OCI-LY7 (cell line): ENCODE data around the gene FBXO2. TPM values are rescaled to one million over a fixed set of nuclear protein-coding genes. Genes with fewer than 3 reads are reported as not detected.
A peak's percentile ranks its signal among the peaks of the same experiment; 100 is the strongest.
"Not testable (repeated sequence)": the region's sequence is repeated elsewhere in the genome, so short reads cannot be mapped to it uniquely, and the experiment has no call there.

ENCODE experiments used
- BruUV-seq: library from RNA; stranded (reverse); fragments of 400-500 nt; replicated peaks from 2 replicates; lab custom pipeline; 2021; lab: Mats Ljungman, UMichigan
- CTCF ChIA-PET: fragments of 300-600 bp; sonication (Branson Sonifier 250); formaldehyde crosslinking; loops from one replicate; lab custom pipeline; 2022; ENCODE audit warnings: antibody characterized with exemption; ENCODE audit not compliant: unreplicated experiment; lab: Charles Lee
- POLR2A ChIA-PET: fragments of 300-600 bp; sonication (Branson Sonifier 250); formaldehyde crosslinking; loops from one replicate; lab custom pipeline; 2022; ENCODE audit warnings: antibody characterized with exemption; lab: Charles Lee
- DNase-seq: peaks from one replicate; pipeline ENCODE4 v3.0.0-alpha.2; 2015; ENCODE audit warnings: low spot score
- H2AFZ ChIP-seq: fragments of 200-600 bp; sonication (generic), shearing (Covaris generic); 2 replicates; pipeline ENCODE4 v1.6.1; 2014; ENCODE audit warnings: mild to moderate bottlenecking, antibody characterized with exemption, low read length, moderate library complexity
- H3K27ac ChIP-seq: fragments of 200-600 bp; sonication (generic); 2 replicates; pipeline ENCODE4 v1.5.1; 2014; ENCODE audit warnings: mixed run types, low read depth, mild to moderate bottlenecking, moderate library complexity, low read length, inconsistent platforms; ENCODE audit not compliant: poor library complexity, severe bottlenecking
- H3K36me3 ChIP-seq: fragments of 200-600 bp; sonication (generic); 2 replicates; pipeline ENCODE4 v1.6.1; 2014; ENCODE audit warnings: mild to moderate bottlenecking, antibody characterized with exemption, low read length, moderate library complexity, mixed read lengths; ENCODE audit not compliant: insufficient read depth
- H3K4me1 ChIP-seq: fragments of 200-600 bp; sonication (generic); 2 replicates; pipeline ENCODE4 v1.5.1; 2014; ENCODE audit warnings: mild to moderate bottlenecking, low read length; ENCODE audit not compliant: insufficient read depth, poor library complexity, severe bottlenecking
- H3K4me2 ChIP-seq: fragments of 200-600 bp; sonication (generic); 2 replicates; pipeline ENCODE4 v1.6.1; 2014; ENCODE audit warnings: mild to moderate bottlenecking, low read length
- H3K4me3 ChIP-seq: fragments of 200-600 bp; sonication (generic); 2 replicates; pipeline ENCODE4 v1.5.1; 2014; ENCODE audit warnings: mild to moderate bottlenecking, low read depth, low read length; ENCODE audit not compliant: poor library complexity, severe bottlenecking
- H3K79me2 ChIP-seq: fragments of 200-600 bp; sonication (generic); 2 replicates; pipeline ENCODE4 v1.6.1; 2016; ENCODE audit warnings: low read depth, mild to moderate bottlenecking, low read length, moderate library complexity, mixed read lengths; ENCODE audit not compliant: insufficient read depth
- H3K9me2 ChIP-seq: fragments of 200-600 bp; sonication (generic); 2 replicates; pipeline ENCODE4 v1.6.1; 2016; ENCODE audit warnings: mild to moderate bottlenecking, low read length, mixed read lengths; ENCODE audit not compliant: insufficient read depth
- H3K9me3 ChIP-seq: fragments of 200-600 bp; sonication (generic); 2 replicates; pipeline ENCODE4 v1.6.1; 2014; ENCODE audit warnings: mild to moderate bottlenecking, mixed run types, low read length, mixed read lengths
- H4K20me1 ChIP-seq: fragments of 200-600 bp; sonication (generic); 2 replicates; pipeline ENCODE4 v1.6.1; 2014; ENCODE audit warnings: mild to moderate bottlenecking, antibody characterized with exemption, low read length, moderate library complexity, mixed read lengths; ENCODE audit not compliant: insufficient read depth
- CTCF ChIP-seq: fragments of 200-600 bp; sonication (generic); conservative IDR thresholded peaks from 2 replicates; pipeline ENCODE4 v1.5.1; 2014; ENCODE audit warnings: mild to moderate bottlenecking, antibody characterized with exemption, low read length, moderate library complexity, mixed read lengths
- EZH2phosphoT487 ChIP-seq: fragments of 200-600 bp; sonication (generic); IDR thresholded peaks from 2 replicates; pipeline ENCODE4 v1.6.1; 2018; ENCODE audit warnings: low read depth, borderline replicate concordance, mild to moderate bottlenecking, mixed run types, antibody characterized with exemption, low read length, moderate library complexity, mixed read lengths
- intact Hi-C: fragments of 100-400 bp; cut with micrococcal nuclease; formaldehyde crosslinking; loops from one replicate; pipeline ENCODE4 v1.10.0; 2022; ENCODE audit not compliant: unreplicated experiment
- total RNA-seq, 2 experiments: library from RNA; depleted of rRNA in 1 of 2; stranded (reverse); fragments of >200 nt in 1 of 2; shearing (Covaris generic) in 1 of 2; gene quantifications; 2 replicates each; pipeline ENCODE4 v1.2.3, GENCODE V29; 2014 to 2022

FBXO2 gene
- total RNA-seq, 2 experiments from 2014 or later: 2.7 to 6.1 TPM

DNA sequence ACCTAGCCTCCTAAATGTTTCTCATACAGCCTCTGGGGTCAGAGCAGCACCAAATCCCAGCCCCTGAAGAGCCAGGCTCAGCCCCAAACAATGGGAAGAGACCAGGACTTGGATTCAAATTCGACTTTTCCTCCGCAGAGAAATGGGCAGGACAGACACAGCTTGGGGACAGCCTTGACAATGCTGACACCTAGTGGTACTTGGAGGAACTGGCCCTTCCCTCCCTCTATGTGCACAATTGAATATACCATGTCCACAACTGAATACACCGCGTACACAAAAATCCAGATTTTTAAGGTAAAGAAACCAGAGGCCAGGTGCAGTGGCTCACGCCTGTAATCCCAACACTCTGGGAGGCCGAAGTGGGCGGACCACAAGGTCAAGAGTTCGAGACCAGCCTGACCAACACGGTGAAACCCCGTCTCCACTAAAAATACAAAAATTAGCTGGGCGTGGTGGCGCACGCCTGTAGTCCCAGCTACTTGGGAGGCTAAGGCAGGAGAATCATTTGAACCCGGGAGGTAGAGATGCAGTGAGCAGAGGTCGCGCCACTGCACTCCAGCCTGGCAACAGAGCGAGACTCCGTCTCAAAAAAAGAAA, 11.7 kb downstream of the FBXO2 start:
- H3K36me3 ChIP-seq, H3K27ac ChIP-seq, H3K9me2 ChIP-seq, H3K9me3 ChIP-seq, H2AFZ ChIP-seq, H4K20me1 ChIP-seq, BruUV-seq, H3K4me2 ChIP-seq, CTCF ChIA-PET, H3K79me2 ChIP-seq, H3K4me3 ChIP-seq, H3K4me1 ChIP-seq, POLR2A ChIA-PET: not testable (repeated sequence)
- DNase-seq: peak; percentile 65
- intact Hi-C loops: loop anchor here (1.0 to 10.0 kb wide), 5 partner anchors 78 to 606 kb away; no protein-coding TSS in a partner anchor
- TF ChIP-seq CTCF: peak; percentile 93

DNA sequence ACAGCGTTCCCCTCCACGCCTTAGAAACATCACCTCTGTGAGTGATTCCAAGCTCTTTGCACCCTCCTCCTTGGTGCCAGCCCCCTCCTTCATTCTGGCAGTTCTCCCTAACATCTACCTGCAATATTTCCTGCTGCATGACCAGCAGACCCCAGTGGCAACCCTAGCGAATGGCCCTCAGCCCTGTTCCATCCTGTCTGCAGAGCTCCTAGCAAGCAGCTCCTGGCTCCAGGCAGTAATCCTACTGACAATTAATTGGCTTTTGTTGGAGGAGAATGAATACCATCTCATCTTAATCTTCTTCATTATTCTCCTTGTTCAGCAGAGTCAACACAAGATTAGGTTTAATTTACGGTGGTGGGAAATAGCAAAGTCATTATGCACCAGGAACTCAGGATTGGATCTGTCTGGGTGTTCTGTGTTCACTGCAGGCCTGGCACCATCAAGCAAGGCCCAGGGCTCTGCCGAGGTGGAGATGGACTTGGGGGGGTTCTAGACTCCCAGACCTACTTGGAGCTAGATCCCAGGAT, 12.4 kb downstream of the FBXO2 start:
- H3K4me1 ChIP-seq: peaks cover 7% of the 10 kb centered on the region
- no peak overlapping the region for H3K4me3 ChIP-seq
- H3K9me3 ChIP-seq: no peaks in the 10 kb centered on the region
- ChIA-PET POLR2A (no interaction called here), CTCF (no interaction called here)
- no peaks in the 10 kb centered on the region for H3K36me3 ChIP-seq
- no peaks in the 10 kb centered on the region for H4K20me1 ChIP-seq
- no peaks in the 10 kb centered on the region for H3K9me2 ChIP-seq
- no TSS peak for BruUV-seq
- H3K4me2 ChIP-seq: no peak overlapping the region
- no peak for TF ChIP-seq EZH2phosphoT487
- no peak for TF ChIP-seq CTCF
- H2AFZ ChIP-seq: no peak overlapping the region
- no peak overlapping the region for H3K27ac ChIP-seq
- no peaks in the 10 kb centered on the region for H3K79me2 ChIP-seq
- intact Hi-C loops: loop anchor here (1.0 to 10.0 kb wide), 5 partner anchors 77 to 605 kb away; no protein-coding TSS in a partner anchor
- no peak for DNase-seq

GRCh38 chr1:11640944-11641343, 13.3 kb downstream of the FBXO2 start:
- H3K36me3 ChIP-seq: no peaks in the 10 kb centered on the region
- no peak for DNase-seq
- ChIA-PET POLR2A (no interaction called here), CTCF (no interaction called here)
- peaks cover 7% of the 10 kb centered on the region for H3K4me1 ChIP-seq
- no peak overlapping the region for H3K27ac ChIP-seq
- H4K20me1 ChIP-seq: no peaks in the 10 kb centered on the region
- H3K9me3 ChIP-seq: no peaks in the 10 kb centered on the region
- no peak overlapping the region for H3K4me3 ChIP-seq
- intact Hi-C loops: loop anchor here (5.0 to 10.0 kb wide), 3 partner anchors 76 to 399 kb away; no protein-coding TSS in a partner anchor
- no TSS peak for BruUV-seq
- no peak overlapping the region for H3K4me2 ChIP-seq
- H3K9me2 ChIP-seq: no peaks in the 10 kb centered on the region
- TF ChIP-seq CTCF: no peak
- TF ChIP-seq EZH2phosphoT487: no peak
- H2AFZ ChIP-seq: no peak overlapping the region
- no peaks in the 10 kb centered on the region for H3K79me2 ChIP-seq
